ENCODE data around the gene FNIP1. TPM values are rescaled to one million over a fixed set of nuclear protein-coding genes. Genes with fewer than 3 reads are reported as not detected.

The FNIP1 gene
- total and polyA plus RNA-seq, 8 donors, result 3.2 to 86.1 (median 16.7) TPM

GRCh38 chr5:131633830-131634229 is 163.0 kb downstream of the FNIP1 start:
- intact Hi-C loops (cut with DNase I; ENCODE audit: low total_unique reads), result no loop called here

DNA sequence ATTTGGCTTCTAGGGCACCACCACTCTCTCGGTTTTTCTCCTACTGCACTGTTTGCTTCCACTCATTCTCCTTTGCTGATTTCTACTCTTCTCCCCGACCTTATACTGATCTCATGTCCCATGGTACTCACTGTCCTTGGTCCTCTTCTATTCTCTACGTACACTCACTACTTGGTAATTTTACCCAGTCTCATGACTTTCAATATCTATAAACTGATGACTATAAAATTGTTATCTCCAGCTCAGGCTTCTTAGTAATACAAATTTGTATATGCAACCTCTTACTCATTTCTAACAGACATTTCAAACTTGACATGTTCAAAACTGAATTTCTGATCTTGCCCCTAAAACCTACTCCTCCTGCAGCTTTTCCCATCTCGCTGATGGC is 165.9 kb downstream of the FNIP1 start:
- intact Hi-C loops (cut with DNase I; ENCODE audit: low total_unique reads), result no loop called here
- TF ChIP-seq POLR2AphosphoS5 (IDR thresholded peaks at IDR 0.05) (no peak), CTCF (IDR thresholded peaks at IDR 0.05) (no peak), POLR2A (IDR thresholded peaks at IDR 0.05) (no peak), EP300 (IDR thresholded peaks at IDR 0.05) (no peak)
- no peaks in the 10 kb centered on the region for H3K27me3 ChIP-seq
- H3K27ac ChIP-seq, result no peak overlapping the region
- no peak overlapping the region for H3K4me3 ChIP-seq
- peaks cover 14 to 53% (median 36%) of the 10 kb centered on the region in 4 donors for H3K4me1 ChIP-seq
- no peaks in the 10 kb centered on the region for H3K36me3 ChIP-seq
- DNase-seq, result no peak
- 61 to 80% (median 69%) methylated on average over 4 of the region's 4 CpGs for WGBS, 5 donors
- H3K9me3 ChIP-seq, result no peaks in the 10 kb centered on the region

More at GRCh38 chr5:131633830-131634229, 163.0 kb downstream of the FNIP1 start:
- peak overlapping the region; percentile 63 to 83 (median 78) for H3K4me3 ChIP-seq
- TF ChIP-seq POLR2A (IDR thresholded peaks at IDR 0.05) (no peak), EP300 (IDR thresholded peaks at IDR 0.05) (no peak), CTCF (IDR thresholded peaks at IDR 0.05) (no peak), POLR2AphosphoS5 (IDR thresholded peaks at IDR 0.05) (no peak)
- H3K36me3 ChIP-seq, result no peaks in the 10 kb centered on the region
- DNase-seq, result no peak
- no peaks in the 10 kb centered on the region for H3K27me3 ChIP-seq
- 44 to 52% (median 49%) methylated on average over 5 of the region's 5 CpGs for WGBS, 5 donors
- no peaks in the 10 kb centered on the region for H3K9me3 ChIP-seq
- peak overlapping the region in 4 of 5 donors; percentile 97 to 99 (median 99) for H3K27ac ChIP-seq
- peaks cover 14 to 55% (median 36%) of the 10 kb centered on the region in 4 donors for H3K4me1 ChIP-seq

DNA sequence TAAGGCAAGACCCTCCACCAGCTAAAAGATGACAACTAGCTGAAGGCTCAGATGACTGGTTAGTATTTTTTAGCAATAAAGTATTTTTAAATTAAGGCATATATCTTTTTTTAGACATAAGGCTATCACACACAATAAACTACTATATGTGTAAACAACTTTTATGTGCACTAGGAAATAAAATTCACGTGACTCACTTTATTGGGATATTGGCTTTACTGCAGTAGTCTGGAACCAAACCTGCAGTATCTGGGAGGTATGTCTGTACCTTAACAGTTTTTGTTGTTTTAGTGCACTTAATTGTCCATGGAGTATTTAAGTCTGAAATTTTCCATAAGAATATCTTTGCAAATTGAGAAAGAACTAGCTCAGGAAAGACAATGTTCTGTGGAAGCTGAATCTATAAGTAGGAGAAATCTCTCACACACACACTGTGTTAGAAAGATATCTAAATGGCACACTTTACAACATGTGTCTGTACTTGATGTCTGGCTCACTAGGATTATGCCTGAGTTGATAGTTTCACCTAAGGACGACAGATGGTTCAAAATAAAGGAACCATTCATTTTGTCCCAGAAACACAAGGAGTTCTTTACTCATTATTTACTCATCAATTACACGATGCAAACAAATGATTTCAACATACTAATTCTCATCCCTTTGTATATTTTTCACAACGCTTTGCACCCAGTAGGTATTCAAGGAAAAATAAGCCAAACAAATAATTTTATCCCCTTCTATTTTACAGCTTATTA is 166.4 kb downstream of the FNIP1 start:
- TF ChIP-seq CTCF (IDR thresholded peaks at IDR 0.05) (no peak), POLR2AphosphoS5 (IDR thresholded peaks at IDR 0.05) (no peak), POLR2A (IDR thresholded peaks at IDR 0.05) (no peak), EP300 (IDR thresholded peaks at IDR 0.05) (no peak)
- Histone ChIP-seq H3K27ac (no peak overlapping the region), H3K27me3 (no peaks in the 10 kb centered on the region), H3K36me3 (no peaks in the 10 kb centered on the region), H3K4me3 (no peak overlapping the region), H3K9me3 (no peaks in the 10 kb centered on the region), H3K4me1 (peaks cover 14 to 53% (median 36%) of the 10 kb centered on the region in 4 donors)
- no peak for DNase-seq
- 38 to 45% (median 38%) methylated on average over 4 of the region's 4 CpGs for WGBS, 5 donors
- intact Hi-C loops (cut with DNase I; ENCODE audit: low total_unique reads), result no loop called here

- Histone ChIP-seq H3K27me3 (no peaks in the 10 kb centered on the region), H3K9me3 (no peaks in the 10 kb centered on the region), H3K27ac (no peak overlapping the region), H3K4me1 (peaks cover 13 to 50% (median 34%) of the 10 kb centered on the region in 4 donors), H3K36me3 (no peaks in the 10 kb centered on the region), H3K4me3 (no peak overlapping the region)
- intact Hi-C loops (cut with DNase I; ENCODE audit: low total_unique reads), result no loop called here
- no peak for DNase-seq
- no peak for TF ChIP-seq POLR2AphosphoS5 (IDR thresholded peaks at IDR 0.05)
- TF ChIP-seq CTCF (IDR thresholded peaks at IDR 0.05), result no peak
- TF ChIP-seq EP300 (IDR thresholded peaks at IDR 0.05), result no peak
- TF ChIP-seq POLR2A (IDR thresholded peaks at IDR 0.05), result no peak
- WGBS, 5 donors, result 83 to 93% (median 89%) methylated on average over 1 of the region's 1 CpG
These were observed 167.8 kb downstream of the FNIP1 start for GRCh38 chr5:131628990-131629389.

All from stomach (tissue), 9 donors.